ENCODE data around the gene GORASP1.

GORASP1 gene

GRCh38 chr3:39099738-39100499 is 7.5 kb downstream of the GORASP1 start:
- DNase-seq (ENCODE audit: extremely low read depth, low read depth): no peak
- no peak for TF ChIP-seq CTCF (IDR thresholded peaks at IDR 0.05; ENCODE audit: low read depth, low read length)

GRCh38 chr3:39099242-39099641 is 8.2 kb downstream of the GORASP1 start:
- no peak for DNase-seq (ENCODE audit: extremely low read depth, low read depth)
- no peak for TF ChIP-seq CTCF (IDR thresholded peaks at IDR 0.05; ENCODE audit: low read depth, low read length)

GRCh38 chr3:39098473-39099000 is 8.9 kb downstream of the GORASP1 start:
- no peak for DNase-seq (ENCODE audit: extremely low read depth, low read depth)
- no peak for TF ChIP-seq CTCF (IDR thresholded peaks at IDR 0.05; ENCODE audit: low read depth, low read length)

- TF ChIP-seq CTCF (IDR thresholded peaks at IDR 0.05; ENCODE audit: low read depth, low read length): no peak
- DNase-seq (ENCODE audit: extremely low read depth, low read depth): no peak
Measured at GRCh38 chr3:39097716-39098472, 9.5 kb downstream of the GORASP1 start.

GRCh38 chr3:39096775-39097174 is 10.7 kb downstream of the GORASP1 start:
- no peak for DNase-seq (ENCODE audit: extremely low read depth, low read depth)
- TF ChIP-seq CTCF (IDR thresholded peaks at IDR 0.05; ENCODE audit: low read depth, low read length): no peak

GRCh38 chr3:39095778-39096177 is 11.6 kb downstream of the GORASP1 start:
- TF ChIP-seq CTCF (IDR thresholded peaks at IDR 0.05; ENCODE audit: low read depth, low read length): no peak
- DNase-seq (ENCODE audit: extremely low read depth, low read depth): no peak

All from AG09319 (cell line).